B cell (primary cell): ENCODE results near the gene ABCG1. TPM values are rescaled to one million over a fixed set of nuclear protein-coding genes. Genes with fewer than 3 reads are reported as not detected.
A peak's percentile ranks its signal among the peaks of the same experiment; 100 is the strongest.

Experiments
- ATAC-seq: fragments of 200-7000 bp; cut with Tn5 transposase; one replicate; pipeline ENCODE4 v1.10.0; 2021; ENCODE audit warnings: low read depth, mild to moderate bottlenecking, moderate number of reproducible peaks, moderate library complexity
- CTCF ChIA-PET: fragments of 350-600 bp; sonication (Branson Sonifier 250); formaldehyde crosslinking; loops from one replicate; lab custom pipeline; 2021; ENCODE audit warnings: antibody characterized with exemption, inconsistent platforms; lab: Charles Lee
- POLR2A ChIA-PET: fragments of 350-600 bp; sonication (Branson Sonifier 250); formaldehyde crosslinking; loops from one replicate; lab custom pipeline; 2021; ENCODE audit warnings: antibody characterized with exemption; lab: Charles Lee
- DNase-seq: peaks from one replicate; pipeline ENCODE4 v3.0.0; 2013
- H2AFZ ChIP-seq: 2 replicates; pipeline ENCODE4 v1.6.1; 2012; ENCODE audit warnings: mild to moderate bottlenecking, low read depth, low read length; ENCODE audit not compliant: insufficient read depth, poor library complexity, severe bottlenecking
- H3K27ac ChIP-seq, 2 donors: 1 replicate in 1 of 2; 2 replicates in 1 of 2; pipeline ENCODE4 v1.5.1; 2012 to 2013; ENCODE audit warnings: low read length in 2 of 2, mild to moderate bottlenecking in 2 of 2, moderate library complexity in 1 of 2
- H3K27me3 ChIP-seq, 4 experiments: fragments of 200-600 bp in 1 of 4; sonication (generic) in 1 of 4; replicated peaks in 1 of 4; 1 replicate in 2 of 4; 2 replicates in 2 of 4; pipeline versions ENCODE4 v1.6.1 to v1.7.0; 2013 to 2016; ENCODE audit warnings: low read length in 3 of 4, mild to moderate bottlenecking in 2 of 4, mixed read lengths in 1 of 4, moderate library complexity in 1 of 4; ENCODE audit not compliant: insufficient read depth in 4 of 4, control insufficient read depth in 3 of 4; ENCODE audit errors: control extremely low read depth in 1 of 4
- H3K36me3 ChIP-seq, 2 experiments: replicated peaks in 1 of 2; 1 replicate in 1 of 2; 2 replicates in 1 of 2; pipeline versions ENCODE4 v1.6.1 to v1.7.1; 2013; ENCODE audit warnings: low read length in 1 of 2; ENCODE audit not compliant: insufficient read depth in 2 of 2, control insufficient read depth in 1 of 2; ENCODE audit errors: control extremely low read depth in 1 of 2, extremely low read depth in 1 of 2
- H3K4me1 ChIP-seq, 2 donors: fragments of 200-600 bp in 1 of 2; sonication (generic) in 1 of 2; 1 replicate in 1 of 2; 2 replicates in 1 of 2; pipeline versions ENCODE4 v1.5.1 to v1.6.1; 2013 to 2017; ENCODE audit warnings: low read length in 2 of 2; ENCODE audit not compliant: control insufficient read depth in 2 of 2, insufficient read depth in 2 of 2
- H3K4me2 ChIP-seq: replicated peaks from 2 replicates; pipeline ENCODE3; 2012; ENCODE audit warnings: mild to moderate bottlenecking, low read depth, low read length; ENCODE audit not compliant: poor library complexity, severe bottlenecking
- H3K4me3 ChIP-seq, 5 experiments: fragments of 200-600 bp in 1 of 5; sonication (generic) in 1 of 5; 1 replicate in 3 of 5; 2 replicates in 2 of 5; pipeline versions ENCODE4 v1.5.1 to v1.7.0; 2011 to 2016; ENCODE audit warnings: low read length in 4 of 5, mild to moderate bottlenecking in 4 of 5, low read depth in 2 of 5, control low read depth in 1 of 5, moderate library complexity in 1 of 5; ENCODE audit not compliant: insufficient read depth in 1 of 5; ENCODE audit errors: control extremely low read depth in 1 of 5, extremely low read depth in 1 of 5
- H3K79me2 ChIP-seq: fragments of 200-600 bp; sonication (generic); one replicate; pipeline ENCODE4 v1.6.0; 2016; ENCODE audit warnings: low read length; ENCODE audit not compliant: control insufficient read depth, insufficient read depth
- H3K9ac ChIP-seq: fragments of 200-600 bp; sonication (generic); 2 replicates; pipeline ENCODE4 v1.6.1; 2017; ENCODE audit warnings: mild to moderate bottlenecking, low read length, moderate library complexity
- H3K9me3 ChIP-seq, 3 donors: one replicate each; pipeline versions ENCODE4 v1.6.1 to v1.7.1; 2013; ENCODE audit warnings: low read length in 2 of 3; ENCODE audit not compliant: control insufficient read depth in 2 of 3, insufficient read depth in 1 of 3; ENCODE audit errors: control extremely low read depth in 1 of 3
- H4K20me1 ChIP-seq: 2 replicates; pipeline ENCODE4 v1.6.0; 2012; ENCODE audit warnings: mild to moderate bottlenecking, low read length; ENCODE audit not compliant: insufficient read depth, control insufficient read depth, poor library complexity, severe bottlenecking
- H3K27ac Mint-ChIP-seq: one replicate; pipeline ENCODE4 v1.8.0; 2021; ENCODE audit warnings: mixed read lengths
- H3K27me3 Mint-ChIP-seq: one replicate; pipeline ENCODE4 v1.8.0; 2021; ENCODE audit warnings: mixed read lengths
- H3K4me1 Mint-ChIP-seq: one replicate; pipeline ENCODE4 v1.8.0; 2021; ENCODE audit warnings: mixed read lengths
- H3K4me3 Mint-ChIP-seq: one replicate; pipeline ENCODE4 v1.8.0; 2021; ENCODE audit warnings: mixed read lengths
- H3K9me3 Mint-ChIP-seq: one replicate; pipeline ENCODE4 v1.8.0; 2022; ENCODE audit warnings: mixed read lengths; ENCODE audit not compliant: insufficient read depth
- CTCF ChIP-seq: fragments of 200-600 bp; IDR thresholded peaks from one replicate; pipeline ENCODE4 v1.8.0; 2022; ENCODE audit warnings: antibody characterized with exemption, mild to moderate bottlenecking
- EZH2 ChIP-seq: IDR thresholded peaks from 2 replicates; pipeline ENCODE4 v1.6.1; 2012; ENCODE audit warnings: borderline replicate concordance, low read depth, mild to moderate bottlenecking, moderate library complexity, low read length; ENCODE audit not compliant: insufficient read depth, poor library complexity, severe bottlenecking
- WGBS: methylation state at CpG from one replicate; pipeline ENCODE4 v1.1.5; 2013; ENCODE audit warnings: missing lambda C conversion rate; ENCODE audit not compliant: insufficient coverage; 5-methylcytosine and 5-hydroxymethylcytosine counted together
- intact Hi-C: fragments of 100-400 bp; cut with micrococcal nuclease; formaldehyde crosslinking; loops from one replicate; pipeline ENCODE4 v1.10.0; 2022
- polyA plus RNA-seq: library from polyadenylated mRNA; depleted of rRNA; stranded (reverse); fragments of >200 nt; gene quantifications from 2 replicates; pipeline ENCODE4 v1.2.3, GENCODE V29; 2012
- total RNA-seq, 2 donors: library from RNA; stranded (reverse); fragments of 120-200 nt in 1 of 2; gene quantifications; 1 replicate in 1 of 2; 2 replicates in 1 of 2; pipeline versions ENCODE4 v1.2.3 to v1.2.4, GENCODE V29; 2013 to 2022

The ABCG1 gene
- total and polyA plus RNA-seq, 2 donors (not counting 1 experiment from before 2014, with no cell fraction given): 8.7 to 27.5 TPM

GRCh38 chr21:42258885-42259407 is 40.0 kb downstream of the ABCG1 start:
- TF ChIP-seq EZH2 (no peak), CTCF (peak; percentile 2)
- no peaks in the 10 kb centered on the region for H3K9me3 Mint-ChIP-seq
- intact Hi-C loops: loop anchor here (1.0 kb wide), 2 partner anchors 95 to 114 kb away; no protein-coding TSS in a partner anchor
- CTCF ChIA-PET: interaction anchor here (0.7 to 8.3 kb wide), 50 partner anchors 9 to 976 kb away, joined by 3 to 148 read pairs (median 8); no protein-coding TSS in a partner anchor
- H3K4me3 Mint-ChIP-seq: no peak overlapping the region
- no peak overlapping the region for H3K27ac ChIP-seq
- H3K4me2 ChIP-seq: peak overlapping the region; percentile 41
- no peak overlapping the region for H2AFZ ChIP-seq
- H3K27me3 Mint-ChIP-seq: no peaks in the 10 kb centered on the region
- peaks cover 37 to 50% of the 10 kb centered on the region in 2 donors for H3K4me1 ChIP-seq
- no peak overlapping the region for H3K27ac Mint-ChIP-seq
- POLR2A ChIA-PET: interaction anchor here (0.7 kb wide), 1 partner anchor 24 kb away, joined by 3 read pairs; no protein-coding TSS in a partner anchor
- no peak for ATAC-seq
- H3K79me2 ChIP-seq: peaks cover 87% of the 10 kb centered on the region
- H3K36me3 ChIP-seq: peaks cover 0 to 24% of the 10 kb centered on the region in 2 experiments
- H4K20me1 ChIP-seq: peaks cover 100% of the 10 kb centered on the region
- H3K4me3 ChIP-seq: no peak overlapping the region
- WGBS: 86% methylated on average over 9 of the region's 9 CpGs
- H3K9me3 ChIP-seq: no peaks in the 10 kb centered on the region
- H3K4me1 Mint-ChIP-seq: peaks cover 43% of the 10 kb centered on the region
- H3K9ac ChIP-seq: no peak overlapping the region
- no peak for DNase-seq
- peaks cover 0 to 3% (median 0%) of the 10 kb centered on the region in 4 experiments for H3K27me3 ChIP-seq

- Mint-ChIP-seq H3K27ac (no peak overlapping the region), H3K9me3 (no peaks in the 10 kb centered on the region), H3K4me1 (peaks cover 37% of the 10 kb centered on the region), H3K4me3 (no peak overlapping the region), H3K27me3 (no peaks in the 10 kb centered on the region)
- H3K36me3 ChIP-seq: peaks cover 0 to 30% of the 10 kb centered on the region in 2 experiments
- peaks cover 0 to 3% (median 0%) of the 10 kb centered on the region in 4 experiments for H3K27me3 ChIP-seq
- H3K9me3 ChIP-seq: no peaks in the 10 kb centered on the region
- H3K4me2 ChIP-seq: no peak overlapping the region
- ATAC-seq: no peak
- ChIA-PET CTCF (interaction anchor here (1.0 to 8.3 kb wide), 18 partner anchors 9 to 443 kb away, joined by 3 to 148 read pairs (median 9); no protein-coding TSS in a partner anchor), POLR2A (interaction anchor here (0.6 to 0.7 kb wide), 2 partner anchors 8 to 1529 kb away, joined by 3 read pairs; no protein-coding TSS in a partner anchor)
- H2AFZ ChIP-seq: no peak overlapping the region
- peaks cover 100% of the 10 kb centered on the region for H4K20me1 ChIP-seq
- TF ChIP-seq CTCF (no peak), EZH2 (no peak)
- intact Hi-C loops: no loop called here
- no peak overlapping the region for H3K9ac ChIP-seq
- H3K27ac ChIP-seq: no peak overlapping the region
- H3K79me2 ChIP-seq: peaks cover 99% of the 10 kb centered on the region
- peaks cover 25 to 38% of the 10 kb centered on the region in 2 donors for H3K4me1 ChIP-seq
- DNase-seq: no peak
- 77% methylated on average over 10 of the region's 10 CpGs for WGBS
- no peak overlapping the region for H3K4me3 ChIP-seq
Measured at GRCh38 chr21:42260121-42260520, 41.2 kb downstream of the ABCG1 start.
